ENCODE measurements around the gene FOSL1.

- TF ChIP-seq, protein P1, sequence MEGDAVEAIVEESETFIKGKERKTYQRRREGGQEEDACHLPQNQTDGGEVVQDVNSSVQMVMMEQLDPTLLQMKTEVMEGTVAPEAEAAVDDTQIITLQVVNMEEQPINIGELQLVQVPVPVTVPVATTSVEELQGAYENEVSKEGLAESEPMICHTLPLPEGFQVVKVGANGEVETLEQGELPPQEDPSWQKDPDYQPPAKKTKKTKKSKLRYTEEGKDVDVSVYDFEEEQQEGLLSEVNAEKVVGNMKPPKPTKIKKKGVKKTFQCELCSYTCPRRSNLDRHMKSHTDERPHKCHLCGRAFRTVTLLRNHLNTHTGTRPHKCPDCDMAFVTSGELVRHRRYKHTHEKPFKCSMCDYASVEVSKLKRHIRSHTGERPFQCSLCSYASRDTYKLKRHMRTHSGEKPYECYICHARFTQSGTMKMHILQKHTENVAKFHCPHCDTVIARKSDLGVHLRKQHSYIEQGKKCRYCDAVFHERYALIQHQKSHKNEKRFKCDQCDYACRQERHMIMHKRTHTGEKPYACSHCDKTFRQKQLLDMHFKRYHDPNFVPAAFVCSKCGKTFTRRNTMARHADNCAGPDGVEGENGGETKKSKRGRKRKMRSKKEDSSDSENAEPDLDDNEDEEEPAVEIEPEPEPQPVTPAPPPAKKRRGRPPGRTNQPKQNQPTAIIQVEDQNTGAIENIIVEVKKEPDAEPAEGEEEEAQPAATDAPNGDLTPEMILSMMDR (IDR thresholded peaks at IDR 0.05) = no peak
- no peak for TF ChIP-seq EZH2 (IDR thresholded peaks at IDR 0.05; ENCODE audit: borderline replicate concordance, insufficient read depth, low read depth, low read length, poor library complexity, severe bottlenecking)
These were observed 50.4 kb downstream of the FOSL1 start for GRCh38 chr11:65849771-65850216.
